GM21367 (cell line): Measurements from ENCODE around the gene EEPD1.
"Not testable (repeated sequence)": the region's sequence is repeated elsewhere in the genome, so short reads cannot be mapped to it uniquely, and the experiment has no call there.

Experiments
- ATAC-seq: cut with Tn5 transposase; IDR thresholded peaks from one replicate; pipeline ENCODE4 v1.9.1; 2021; ENCODE audit not compliant: unreplicated experiment

EEPD1 gene

GRCh38 chr7:36315309-36315944 lies 162.4 kb downstream of the EEPD1 start:
- ATAC-seq, result no peak

DNA sequence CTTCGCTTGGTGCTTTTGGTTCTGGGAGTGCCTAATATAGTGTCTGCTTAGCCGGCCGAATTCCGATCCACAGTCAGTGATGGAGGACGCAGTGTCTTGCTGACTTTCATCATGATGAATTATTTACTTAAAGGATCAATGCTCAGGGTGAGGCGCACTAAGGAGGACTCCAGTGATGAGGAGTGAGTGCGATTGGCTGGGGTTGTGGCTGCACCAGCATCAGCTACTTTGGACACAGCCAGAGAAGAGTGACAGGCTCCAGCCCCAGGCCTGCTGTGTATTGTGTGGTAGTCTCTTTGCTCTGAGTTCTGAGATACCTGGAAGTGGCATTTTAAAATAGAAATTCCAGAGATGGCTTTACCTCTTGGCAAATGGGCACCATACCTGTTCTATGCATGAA lies 163.3 kb downstream of the EEPD1 start:
- ATAC-seq, result no peak

DNA sequence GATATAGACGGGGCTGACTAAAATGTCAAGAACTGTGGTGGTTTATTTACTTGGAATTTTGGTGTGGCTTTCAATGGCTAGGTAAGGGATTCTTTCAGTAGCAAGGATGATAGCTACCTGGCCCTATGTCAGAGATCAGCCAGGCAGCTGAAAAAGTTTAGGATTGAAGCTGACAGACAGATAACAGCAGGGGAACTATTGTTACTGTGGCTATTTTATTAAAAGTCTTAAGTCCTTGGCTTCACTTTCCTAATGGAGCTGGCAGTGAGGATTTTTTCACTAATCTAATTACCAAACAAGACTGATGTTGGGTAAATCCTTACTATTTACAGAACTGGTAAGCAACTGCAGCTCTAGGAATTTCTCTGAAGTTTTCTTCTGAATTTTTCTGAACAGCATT lies 164.2 kb downstream of the EEPD1 start:
- ATAC-seq, result no peak

DNA sequence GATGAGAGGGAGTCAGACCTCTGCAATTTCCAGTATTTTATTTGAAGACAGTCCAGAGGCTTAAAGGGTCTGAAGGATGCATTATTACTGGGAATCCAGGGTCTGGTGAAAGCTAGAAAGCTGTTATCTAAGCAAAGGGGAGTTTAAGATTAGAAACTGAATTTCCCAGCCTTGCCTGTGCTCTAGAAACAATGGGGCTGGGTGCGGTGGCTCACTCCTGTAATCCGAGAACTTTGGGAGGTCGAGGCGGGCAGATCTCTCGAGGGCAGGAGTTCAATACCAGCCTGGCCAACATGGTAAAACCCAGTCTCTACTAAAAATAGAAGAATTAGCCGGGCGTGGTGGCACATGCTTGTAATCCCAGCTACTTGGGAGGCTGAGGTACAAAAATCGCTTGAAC lies 165.1 kb downstream of the EEPD1 start:
- no peak for ATAC-seq

- not testable (repeated sequence) for ATAC-seq
These were observed 168.2 kb downstream of the EEPD1 start for GRCh38 chr7:36321284-36321683.

DNA sequence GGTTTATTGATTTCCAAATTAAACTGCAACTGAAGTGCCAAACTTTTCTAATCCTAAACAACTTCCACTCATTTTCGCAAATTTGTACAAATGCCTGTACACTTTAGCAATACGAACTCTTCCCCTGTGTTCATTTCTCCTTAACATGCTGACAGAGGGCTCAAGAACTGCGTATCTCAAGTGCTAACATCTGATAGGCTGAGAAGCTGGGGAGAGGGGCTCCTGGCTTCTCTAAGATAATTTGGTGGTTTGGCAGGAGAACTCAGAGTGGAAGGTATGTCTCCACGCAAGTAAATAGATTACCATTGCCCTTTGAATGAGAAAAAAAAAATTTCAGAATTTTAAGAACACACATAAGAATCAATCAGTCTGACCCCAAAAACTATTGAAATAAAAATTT lies 183.3 kb downstream of the EEPD1 start:
- no peak for ATAC-seq

DNA sequence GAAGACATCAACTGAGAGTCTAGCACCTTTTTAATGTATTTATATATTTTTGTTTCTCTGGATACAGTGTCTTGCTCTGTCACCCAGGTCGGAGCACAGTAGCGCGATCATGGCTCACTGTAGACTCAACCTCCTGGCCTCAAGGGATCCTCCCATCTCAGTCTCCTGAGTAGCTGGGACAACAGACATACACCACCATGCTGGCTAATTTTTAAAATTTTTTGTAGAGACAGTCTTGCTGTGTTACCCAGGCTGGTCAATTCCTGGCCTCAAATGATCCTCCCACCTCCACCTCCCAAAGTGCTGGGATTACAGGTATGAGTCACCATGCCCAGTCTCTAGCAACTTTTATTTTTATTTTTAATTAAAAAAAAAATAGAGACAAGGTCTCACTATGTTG lies 185.2 kb downstream of the EEPD1 start:
- no peak for ATAC-seq

DNA sequence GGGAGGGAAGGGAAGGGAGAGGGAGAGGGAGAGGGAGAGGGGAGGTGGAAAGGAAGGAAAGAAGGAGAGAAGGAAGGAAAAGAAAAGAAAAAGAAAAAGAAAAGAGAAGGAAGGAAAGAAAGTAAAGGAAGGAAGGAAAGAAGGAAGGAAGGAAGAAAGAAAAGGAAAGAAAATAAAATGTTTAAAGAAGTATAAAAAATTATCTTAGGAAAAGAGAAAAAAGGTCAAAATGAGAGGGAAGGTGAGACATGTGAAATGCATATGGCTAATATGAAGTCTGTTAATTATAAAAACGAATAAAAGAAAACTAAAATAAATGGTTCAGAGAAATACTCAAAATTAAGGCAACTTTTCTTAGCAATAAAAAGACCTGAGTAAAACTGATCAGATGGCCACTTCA lies 190.5 kb downstream of the EEPD1 start:
- ATAC-seq, result no peak

DNA sequence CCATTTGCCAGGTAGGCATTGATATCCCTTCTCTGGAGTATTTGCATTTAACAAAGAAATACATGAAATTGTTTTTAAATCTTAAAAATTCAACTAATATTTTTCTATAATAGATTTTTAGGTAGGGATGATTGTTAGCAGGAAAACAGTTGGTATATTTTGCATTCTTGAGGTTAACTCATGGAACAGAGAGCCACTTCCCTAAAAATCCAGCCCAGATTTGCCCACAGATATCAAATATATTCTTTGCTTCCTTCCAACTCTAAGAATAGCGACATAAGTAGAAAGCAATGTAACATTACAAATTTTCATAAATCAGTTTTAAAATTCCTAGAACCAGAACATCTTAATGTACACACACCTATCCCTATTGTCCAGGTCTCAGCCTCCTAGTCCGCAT lies 191.6 kb downstream of the EEPD1 start:
- no peak for ATAC-seq

DNA sequence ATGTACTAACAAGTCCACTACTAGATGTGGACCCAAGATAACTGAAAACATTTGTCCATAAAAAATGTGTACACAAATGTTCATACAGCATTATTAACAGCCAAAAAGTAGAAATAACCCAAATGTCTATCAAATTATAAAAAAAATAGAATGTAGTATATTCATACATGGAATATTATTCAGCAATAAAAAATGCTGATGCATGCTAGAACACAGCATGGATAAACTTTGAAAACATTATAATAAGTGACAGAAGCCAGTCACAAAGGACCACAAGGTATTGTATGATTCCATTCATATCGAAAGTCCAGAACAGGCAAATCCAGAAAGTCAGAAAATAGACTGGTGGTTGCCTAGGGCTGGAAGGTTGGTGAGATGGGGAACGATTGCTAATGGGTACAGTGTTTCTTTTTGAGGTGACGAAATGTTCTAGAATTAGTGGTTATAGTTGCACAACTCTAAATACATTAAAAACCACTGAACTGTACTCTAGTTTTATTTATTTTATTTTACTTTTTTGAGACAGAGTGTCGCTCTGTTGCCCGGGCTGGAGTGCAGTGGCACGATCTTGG lies 193.3 kb downstream of the EEPD1 start:
- no peak for ATAC-seq

GRCh38 chr7:36348256-36348655 lies 195.2 kb downstream of the EEPD1 start:
- ATAC-seq, result no peak

GRCh38 chr7:36348771-36349170 lies 195.7 kb downstream of the EEPD1 start:
- no peak for ATAC-seq

- no peak for ATAC-seq
These were observed 196.6 kb downstream of the EEPD1 start for GRCh38 chr7:36349626-36350025.
